ENCODE measurements around the gene CDH26.

DNA sequence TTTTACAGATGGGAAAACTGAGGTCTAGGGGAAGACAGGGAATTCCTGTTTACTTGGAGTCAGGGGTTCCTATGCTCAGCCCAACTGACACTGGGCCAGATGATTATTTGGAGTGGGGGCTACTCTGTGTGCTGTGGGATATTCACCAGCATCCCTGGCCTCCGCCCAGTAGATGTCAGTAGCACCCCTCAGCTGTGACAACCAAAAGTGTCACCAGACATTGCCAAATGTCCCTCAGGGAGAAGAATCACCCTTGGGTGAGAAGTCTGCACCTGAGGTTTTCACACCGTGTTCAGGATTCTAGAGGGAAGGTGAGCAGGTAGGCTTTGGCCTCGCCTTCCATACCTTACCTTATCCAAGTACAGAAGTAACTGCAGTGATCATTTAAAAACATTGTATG is 27.6 kb downstream of the CDH26 start:
- TF ChIP-seq, protein P1, sequence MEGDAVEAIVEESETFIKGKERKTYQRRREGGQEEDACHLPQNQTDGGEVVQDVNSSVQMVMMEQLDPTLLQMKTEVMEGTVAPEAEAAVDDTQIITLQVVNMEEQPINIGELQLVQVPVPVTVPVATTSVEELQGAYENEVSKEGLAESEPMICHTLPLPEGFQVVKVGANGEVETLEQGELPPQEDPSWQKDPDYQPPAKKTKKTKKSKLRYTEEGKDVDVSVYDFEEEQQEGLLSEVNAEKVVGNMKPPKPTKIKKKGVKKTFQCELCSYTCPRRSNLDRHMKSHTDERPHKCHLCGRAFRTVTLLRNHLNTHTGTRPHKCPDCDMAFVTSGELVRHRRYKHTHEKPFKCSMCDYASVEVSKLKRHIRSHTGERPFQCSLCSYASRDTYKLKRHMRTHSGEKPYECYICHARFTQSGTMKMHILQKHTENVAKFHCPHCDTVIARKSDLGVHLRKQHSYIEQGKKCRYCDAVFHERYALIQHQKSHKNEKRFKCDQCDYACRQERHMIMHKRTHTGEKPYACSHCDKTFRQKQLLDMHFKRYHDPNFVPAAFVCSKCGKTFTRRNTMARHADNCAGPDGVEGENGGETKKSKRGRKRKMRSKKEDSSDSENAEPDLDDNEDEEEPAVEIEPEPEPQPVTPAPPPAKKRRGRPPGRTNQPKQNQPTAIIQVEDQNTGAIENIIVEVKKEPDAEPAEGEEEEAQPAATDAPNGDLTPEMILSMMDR (IDR thresholded peaks at IDR 0.05) = no peak
- no peak for TF ChIP-seq POLR2A (IDR thresholded peaks at IDR 0.05)

Data from body of pancreas (tissue), 4 donors.